ENCODE measurements around the gene C1QTNF8.

DNA sequence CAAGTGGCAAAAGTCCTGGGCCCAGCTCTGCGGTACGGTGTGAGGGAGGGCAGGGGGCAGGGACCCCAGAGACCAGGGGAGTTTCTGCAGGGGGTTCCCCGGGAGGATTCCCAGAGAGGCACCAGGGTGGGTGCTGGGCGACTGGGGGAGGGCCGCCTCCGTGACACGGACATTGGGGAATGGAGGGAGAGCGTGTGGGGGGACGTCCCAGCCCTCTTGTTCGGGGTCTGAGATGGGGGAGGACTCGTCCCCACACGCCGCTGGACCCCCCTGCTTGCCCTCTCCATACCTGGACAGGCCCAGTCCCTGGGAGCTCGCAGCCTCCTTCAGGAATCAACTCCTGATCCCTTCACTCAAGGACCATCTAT, 26.3 kb upstream of the C1QTNF8 start:
- TF ChIP-seq SP1 (IDR thresholded peaks at IDR 0.05) (no peak), SP1 (CRISPR knock-in tag; IDR thresholded peaks at IDR 0.05) (no peak), STAG1 (CRISPR knock-in tag; IDR thresholded peaks at IDR 0.05) (no peak)
